ENCODE data around the gene TTF2.

DNA sequence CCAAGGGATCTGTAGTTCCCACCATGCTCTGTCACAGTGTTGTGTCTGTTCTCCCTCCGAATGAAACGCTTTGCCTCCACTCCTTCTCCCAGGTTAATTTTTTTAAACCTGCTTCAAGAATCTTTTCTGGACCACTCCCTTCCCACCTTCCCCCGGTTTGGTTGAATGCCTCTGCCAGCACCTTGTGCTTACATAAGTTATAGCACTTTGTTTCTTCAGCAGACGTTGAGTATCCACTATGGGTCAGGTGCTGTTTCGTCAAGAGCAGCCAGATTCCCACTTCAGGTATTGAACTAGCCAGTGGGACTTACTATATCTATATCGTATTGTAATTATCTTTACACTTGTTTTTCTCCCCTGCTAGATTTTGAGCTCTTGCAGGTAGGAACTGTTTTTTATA is 27.6 kb downstream of the TTF2 start:
- TF ChIP-seq CTCF (conservative IDR thresholded peaks at IDR 0.05; ENCODE audit: low read depth in 2 of 2), result no peak
- TF ChIP-seq POLR2AphosphoS5 (IDR thresholded peaks at IDR 0.05; ENCODE audit: low read depth), result no peak
- TF ChIP-seq JUNB (IDR thresholded peaks at IDR 0.05; ENCODE audit: unreplicated experiment), result no peak
- TF ChIP-seq EZH2phosphoT487 (IDR thresholded peaks at IDR 0.05; ENCODE audit: unreplicated experiment), result no peak
- no peak for TF ChIP-seq EZH2 (IDR thresholded peaks at IDR 0.05; ENCODE audit: low read depth, unreplicated experiment)
- no peak for TF ChIP-seq ZNF331 (CRISPR knock-in tag; IDR thresholded peaks at IDR 0.05; ENCODE audit: low read depth)
- TF ChIP-seq REST (IDR thresholded peaks at IDR 0.05; ENCODE audit: unreplicated experiment), result no peak
- TF ChIP-seq CREB1 (CRISPR knock-in tag; IDR thresholded peaks at IDR 0.05; ENCODE audit: low read depth), result no peak
- TF ChIP-seq ZNF462 (CRISPR knock-in tag; IDR thresholded peaks at IDR 0.05), result no peak
- TF ChIP-seq STAT1 (IDR thresholded peaks at IDR 0.05; ENCODE audit: unreplicated experiment), result no peak
- no peak for TF ChIP-seq ETS1 (IDR thresholded peaks at IDR 0.05)
